ENCODE results near the gene DPM2.

DPM2 gene

DNA sequence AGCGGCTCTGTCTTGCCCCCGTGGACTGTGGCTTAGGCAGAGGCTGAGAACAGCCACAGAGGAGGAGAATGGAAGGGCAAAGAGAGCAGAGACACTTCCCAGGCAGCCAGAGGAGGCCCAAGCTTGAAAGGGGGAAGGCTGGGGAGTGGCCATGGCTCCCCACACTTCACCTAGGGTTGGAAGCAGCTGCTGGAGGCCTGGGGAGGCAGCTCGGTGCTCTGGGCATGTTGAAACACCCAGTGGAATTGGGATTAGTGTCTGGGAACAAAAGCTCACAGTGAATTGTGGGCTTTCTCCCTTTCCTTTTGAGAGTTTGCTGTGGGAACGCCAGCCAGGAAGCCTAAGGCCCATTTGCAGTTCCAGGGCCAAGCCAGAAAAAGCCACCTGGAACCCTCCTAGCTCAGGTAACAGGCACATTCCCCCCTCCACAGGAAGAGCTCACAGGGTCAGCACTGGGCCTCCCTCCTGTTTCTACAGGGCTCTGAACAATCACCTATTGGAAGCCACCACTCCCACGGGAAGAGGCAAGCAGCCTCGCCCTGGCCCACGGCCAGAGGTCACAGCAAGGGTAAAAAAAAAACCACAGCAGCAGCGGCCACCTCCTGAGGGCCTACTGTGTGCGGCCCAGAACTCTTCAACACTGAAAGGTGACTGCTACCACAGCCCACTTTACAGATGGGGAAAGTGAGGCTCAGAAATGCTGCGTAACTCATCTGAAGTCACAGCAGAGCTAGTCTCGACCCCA lies 22.9 kb upstream of the DPM2 start:
- no peak overlapping the region for H3K4me3 ChIP-seq (ENCODE audit: low read length)
- DNase-seq (ENCODE audit: low read depth, low spot score), result no peak

DNA sequence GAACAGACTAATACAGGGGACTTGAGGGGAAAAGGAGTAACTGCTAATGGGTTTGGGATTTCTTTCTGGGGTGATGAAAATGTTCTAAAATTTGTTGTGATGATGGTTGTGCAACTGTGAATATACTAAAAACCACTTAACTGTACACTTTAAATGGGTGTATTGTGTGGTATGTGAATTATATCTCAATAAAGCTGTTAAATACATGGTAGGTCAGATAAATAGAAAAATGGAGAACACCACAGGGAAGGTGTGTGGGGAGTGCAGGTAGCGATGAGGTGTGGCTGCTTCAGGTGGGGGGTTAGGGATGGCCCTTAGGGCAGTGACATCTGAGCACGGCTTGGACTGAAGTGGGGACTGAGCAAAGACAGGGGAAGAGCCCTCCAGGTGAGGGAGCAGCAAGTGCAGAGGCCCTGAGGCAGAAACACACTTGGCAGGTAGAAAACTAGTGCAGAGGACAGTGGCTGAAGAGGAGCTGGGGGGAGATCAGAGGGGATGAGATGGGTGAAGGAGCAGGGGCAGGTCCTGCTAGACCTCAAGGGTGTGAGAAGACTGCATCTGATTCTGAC lies 22.3 kb upstream of the DPM2 start:
- no peak for DNase-seq (ENCODE audit: low read depth, low spot score)
- no peak overlapping the region for H3K4me3 ChIP-seq (ENCODE audit: low read length)

DNA sequence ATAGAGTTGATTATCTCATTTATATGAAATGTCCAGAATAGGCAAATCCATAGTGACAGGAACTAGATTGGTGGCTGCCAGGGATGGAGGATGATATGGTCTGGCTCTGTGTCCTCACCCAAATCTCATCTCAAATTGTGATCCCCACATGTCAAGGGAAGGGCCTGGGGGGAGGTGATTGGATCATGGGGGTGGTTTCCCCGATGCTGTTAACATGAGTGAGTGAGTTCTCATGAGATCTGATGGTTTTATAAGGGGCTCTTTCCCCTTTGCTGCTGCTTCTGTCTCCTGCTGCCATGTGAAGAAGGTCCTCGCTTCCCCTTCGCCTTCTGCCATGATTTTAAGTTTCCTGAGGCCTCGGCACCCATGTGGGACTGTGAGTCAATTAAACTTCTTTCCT lies 21.7 kb upstream of the DPM2 start:
- H3K4me3 ChIP-seq (ENCODE audit: low read length), result no peak overlapping the region
- no peak for DNase-seq (ENCODE audit: low read depth, low spot score)

DNA sequence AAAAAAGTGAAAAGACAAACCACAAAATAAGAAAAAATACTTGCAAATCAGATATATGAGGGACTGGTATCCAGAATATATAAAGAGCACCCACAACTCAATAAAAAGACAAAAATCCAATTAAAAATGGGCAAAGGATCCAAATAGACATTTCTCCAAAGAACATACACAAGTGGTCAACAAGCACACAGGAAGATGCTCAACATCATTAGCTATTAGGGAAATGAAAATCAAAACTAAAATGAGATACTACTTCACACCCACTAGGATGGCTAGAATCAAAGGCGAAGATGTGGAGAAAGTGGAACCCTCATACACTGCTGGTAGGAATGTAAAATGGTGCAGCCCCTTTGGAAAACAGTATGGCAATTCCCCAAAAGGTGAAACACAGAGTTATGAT lies 21.1 kb upstream of the DPM2 start:
- no peak overlapping the region for H3K4me3 ChIP-seq (ENCODE audit: low read length)
- no peak for DNase-seq (ENCODE audit: low read depth, low spot score)

DNA sequence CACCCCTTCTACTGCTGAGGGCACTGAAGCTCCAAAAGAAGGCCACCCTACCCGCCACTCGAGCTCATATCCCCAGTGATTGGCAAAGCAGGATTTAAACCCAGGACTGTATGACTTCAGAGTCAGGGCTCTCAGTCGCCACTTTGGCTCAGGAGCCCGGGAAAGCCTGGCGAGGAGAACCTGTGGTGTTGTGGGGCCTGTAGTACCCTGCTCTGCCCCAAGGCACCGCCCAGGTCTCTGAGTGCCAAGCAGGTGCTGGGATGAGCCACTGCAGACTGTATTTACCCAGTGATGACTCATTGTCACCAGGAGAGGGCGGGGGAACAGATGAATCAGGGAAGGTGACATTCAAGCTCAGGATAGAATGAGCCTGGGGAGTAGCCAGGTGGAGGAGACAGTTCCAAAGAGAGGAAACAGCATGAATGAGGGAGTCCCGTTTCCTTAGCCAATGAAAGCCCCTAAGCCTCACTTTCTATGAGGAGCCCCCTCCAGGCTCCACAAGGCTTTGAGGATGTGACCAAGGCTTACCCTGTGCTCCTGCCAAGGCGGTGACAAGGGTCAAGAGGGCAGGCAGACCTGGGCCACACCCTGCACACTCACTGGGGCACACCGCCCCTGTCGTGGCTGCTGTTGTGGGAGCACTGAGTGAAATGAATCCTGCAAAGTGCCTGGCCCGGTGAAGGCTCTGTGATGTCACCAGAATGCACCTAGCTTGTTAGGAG lies 17.8 kb upstream of the DPM2 start:
- no peak overlapping the region for H3K4me3 ChIP-seq (ENCODE audit: low read length)
- DNase-seq (ENCODE audit: low read depth, low spot score), result peak; percentile 78

DNA sequence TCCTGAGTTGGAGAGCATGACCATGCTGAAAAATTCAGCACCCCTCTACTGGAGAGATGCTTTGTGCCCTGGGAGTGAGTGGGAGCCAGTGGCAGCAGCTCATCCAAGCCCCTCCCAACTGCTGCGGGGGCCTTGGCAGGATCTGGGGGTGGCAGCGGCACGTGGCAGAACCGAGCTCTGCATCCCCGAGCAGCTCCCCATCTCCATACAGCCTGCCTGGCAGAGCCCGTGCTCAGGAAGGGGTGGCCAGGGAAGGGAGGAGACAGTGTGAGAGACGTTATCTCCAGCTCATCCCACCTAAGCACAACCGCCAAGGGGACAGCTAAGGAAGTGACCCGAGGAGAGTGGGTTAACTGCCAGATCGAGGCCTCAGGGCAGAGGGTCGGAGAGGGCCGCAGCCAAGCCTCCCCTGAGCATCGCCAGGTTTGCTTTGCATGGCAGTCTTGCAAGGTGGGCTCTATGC lies 17.2 kb upstream of the DPM2 start:
- no peak overlapping the region for H3K4me3 ChIP-seq (ENCODE audit: low read length)
- no peak for DNase-seq (ENCODE audit: low read depth, low spot score)

DNA sequence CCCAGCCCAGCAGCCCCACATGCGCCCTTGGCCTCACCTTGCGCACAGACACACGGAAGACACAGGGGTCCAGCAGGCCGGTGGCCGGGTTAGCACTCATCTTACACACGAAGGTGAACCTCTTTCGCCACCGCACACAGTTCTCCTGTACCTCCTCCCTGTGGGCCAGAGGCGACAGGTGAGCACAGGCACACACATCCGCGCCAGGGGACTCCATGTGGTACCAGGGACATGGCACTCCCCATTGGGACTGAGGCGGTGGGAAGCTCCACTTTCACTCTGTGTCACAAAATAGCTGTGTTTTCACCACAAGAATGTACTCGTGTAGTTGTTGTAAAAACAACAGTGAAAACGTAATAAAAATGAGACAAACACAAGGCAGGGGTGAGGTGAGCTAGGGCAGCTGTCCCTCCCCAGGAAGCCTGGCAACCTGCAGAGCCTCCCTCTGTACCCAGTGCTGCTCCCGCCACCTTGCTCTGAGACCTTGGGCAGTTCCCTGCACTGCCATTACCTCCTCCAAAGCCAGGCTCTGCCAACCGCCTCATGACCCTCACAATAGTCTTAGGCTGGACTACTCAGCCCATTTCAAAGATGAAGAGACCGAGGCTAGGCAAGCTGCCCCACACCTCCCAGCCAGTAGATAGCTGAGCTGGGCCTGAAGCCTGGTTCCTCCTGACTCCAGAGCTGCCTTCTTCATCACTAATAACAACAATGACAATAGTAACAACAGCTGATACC lies 16.3 kb upstream of the DPM2 start:
- no peak overlapping the region for H3K4me3 ChIP-seq (ENCODE audit: low read length)
- DNase-seq (ENCODE audit: low read depth, low spot score), result no peak

DNA sequence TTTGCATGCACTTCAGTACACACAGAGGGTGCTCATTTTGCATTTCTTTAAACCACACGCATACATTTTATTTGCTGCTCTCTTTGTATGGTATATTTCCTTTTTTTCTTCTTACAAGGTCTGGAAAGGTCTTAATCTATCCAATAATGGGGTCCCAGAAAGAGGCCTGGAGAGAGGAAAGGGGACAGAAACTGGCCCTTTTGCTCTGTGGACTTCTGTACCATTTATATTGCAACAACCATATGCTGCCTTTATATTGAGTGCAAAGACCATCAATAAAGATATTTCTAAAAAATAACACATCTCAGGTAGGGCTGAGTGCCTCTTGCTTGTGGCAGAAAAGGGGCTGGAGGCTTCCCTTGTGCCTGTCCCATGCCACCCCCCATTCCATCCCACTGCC lies 15.5 kb upstream of the DPM2 start:
- no peak for DNase-seq (ENCODE audit: low read depth, low spot score)
- H3K4me3 ChIP-seq (ENCODE audit: low read length), result no peak overlapping the region

DNA sequence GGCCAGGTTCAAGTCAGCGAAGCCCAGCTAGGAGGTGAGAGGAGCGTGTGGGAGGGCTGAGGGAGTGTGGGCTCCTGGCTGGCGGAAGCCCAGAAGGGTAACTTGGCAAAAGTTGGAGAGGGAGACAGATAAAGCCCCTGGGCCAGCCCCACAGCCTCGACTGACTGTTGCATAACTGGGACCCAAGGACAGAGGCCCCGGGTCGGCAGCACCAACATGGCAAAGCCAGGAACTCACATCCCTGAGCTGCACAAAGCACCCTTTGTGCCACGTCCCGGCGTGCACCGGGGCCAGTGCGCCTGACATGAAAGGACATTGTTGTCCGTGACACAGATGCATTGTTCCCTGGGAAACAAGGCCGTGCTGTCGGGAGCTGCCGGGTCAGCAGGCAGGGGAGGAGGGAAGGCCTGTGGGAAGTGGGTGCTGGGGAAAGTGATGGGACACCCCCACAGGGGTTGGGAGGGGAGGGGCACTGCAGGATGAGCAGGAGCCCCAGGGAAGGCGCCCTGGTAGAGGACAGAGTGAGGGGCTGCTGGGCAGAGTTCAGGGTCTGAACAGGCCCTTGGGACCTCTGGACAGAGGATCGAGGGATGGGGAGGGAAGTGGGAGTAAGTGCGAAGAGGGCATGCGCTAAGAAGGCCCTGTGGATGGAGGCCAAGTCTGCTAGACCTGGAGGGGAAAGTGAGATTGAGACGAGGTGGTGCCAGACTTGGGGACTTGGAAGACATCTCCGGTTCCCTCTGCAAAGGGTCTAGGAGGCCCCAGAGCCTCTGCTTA lies 13.0 kb upstream of the DPM2 start:
- DNase-seq (ENCODE audit: low read depth, low spot score), result no peak

DNA sequence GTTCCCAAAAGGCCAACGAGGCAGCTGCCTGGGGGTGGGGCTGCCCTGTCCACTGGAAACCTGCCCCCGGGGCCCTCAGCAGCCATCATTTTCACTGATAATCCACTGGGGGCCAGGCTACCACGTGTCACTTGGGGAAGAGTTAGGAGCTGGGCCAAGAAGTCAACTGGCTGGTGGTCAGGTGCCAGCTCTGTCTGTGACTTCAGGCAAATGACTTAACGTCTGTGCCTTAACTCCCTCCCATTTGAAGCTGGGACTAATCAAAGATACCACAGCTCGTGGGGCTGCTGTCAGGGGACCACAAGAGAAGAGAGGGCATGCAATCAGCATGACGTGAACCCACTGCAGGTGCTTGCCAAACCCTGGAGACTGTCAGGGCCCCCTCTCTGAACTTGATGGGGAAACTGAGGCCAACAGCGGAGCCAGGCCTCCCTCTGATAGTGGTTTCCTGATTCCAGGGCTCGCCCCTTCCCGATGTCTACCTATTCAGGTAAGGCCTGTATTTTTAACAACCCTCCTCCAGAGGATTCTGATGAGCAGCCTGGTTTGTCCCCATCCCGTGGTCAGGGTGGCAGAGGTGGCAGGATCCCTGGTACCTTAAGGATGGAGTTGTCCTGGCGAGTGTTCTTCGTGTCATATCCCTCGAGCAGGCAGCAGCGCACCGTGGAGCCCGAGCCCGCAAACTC lies 12.3 kb upstream of the DPM2 start:
- no peak overlapping the region for H3K4me3 ChIP-seq (ENCODE audit: low read length)
- no peak for DNase-seq (ENCODE audit: low read depth, low spot score)

More for the DNA sequence above, 13.0 kb upstream of the DPM2 start:
- H3K4me3 ChIP-seq (ENCODE audit: low read length), result no peak overlapping the region

DNA sequence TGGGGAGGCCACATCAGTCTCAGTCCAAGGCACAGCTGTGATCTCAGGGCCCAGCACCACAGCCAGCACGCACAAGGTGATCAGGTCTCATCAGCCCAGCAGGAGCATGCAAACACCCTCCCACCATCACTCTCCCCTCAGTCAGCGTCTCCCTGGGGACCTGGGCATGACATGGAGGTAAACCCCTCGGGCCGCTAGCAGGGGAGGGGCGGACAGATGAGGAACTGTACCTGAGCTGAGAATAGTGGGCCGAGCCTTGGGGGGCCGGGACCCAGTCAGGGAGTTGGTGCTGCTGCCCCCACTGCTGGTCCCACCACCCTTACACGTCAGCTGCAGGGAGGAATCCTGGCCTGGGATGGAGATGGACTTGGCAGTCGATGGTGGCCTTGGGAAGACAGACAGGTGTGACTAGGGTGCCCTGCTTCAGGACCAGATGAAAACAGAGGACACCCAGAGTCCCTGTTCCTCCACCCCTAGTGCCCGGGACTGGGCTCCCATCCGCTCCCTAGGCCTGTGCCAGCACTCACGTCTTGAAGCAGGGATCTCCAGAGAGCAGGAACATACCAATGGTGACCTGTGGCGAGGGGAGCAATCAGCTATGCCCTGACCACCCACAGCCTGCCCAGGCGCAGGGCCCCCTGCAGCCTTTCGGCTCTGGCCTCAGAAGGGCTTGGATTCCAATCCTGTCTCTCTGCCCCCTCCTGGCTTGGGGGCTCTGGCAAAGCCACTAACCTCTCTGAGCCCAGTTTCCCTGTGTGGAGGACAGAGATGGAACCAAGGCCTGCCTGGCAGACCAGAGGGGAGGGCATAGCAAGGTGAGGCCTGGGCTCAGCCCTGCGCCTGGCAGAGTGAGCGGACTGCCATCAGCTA lies 10.4 kb upstream of the DPM2 start:
- DNase-seq (ENCODE audit: low read depth, low spot score), result no peak

DNA sequence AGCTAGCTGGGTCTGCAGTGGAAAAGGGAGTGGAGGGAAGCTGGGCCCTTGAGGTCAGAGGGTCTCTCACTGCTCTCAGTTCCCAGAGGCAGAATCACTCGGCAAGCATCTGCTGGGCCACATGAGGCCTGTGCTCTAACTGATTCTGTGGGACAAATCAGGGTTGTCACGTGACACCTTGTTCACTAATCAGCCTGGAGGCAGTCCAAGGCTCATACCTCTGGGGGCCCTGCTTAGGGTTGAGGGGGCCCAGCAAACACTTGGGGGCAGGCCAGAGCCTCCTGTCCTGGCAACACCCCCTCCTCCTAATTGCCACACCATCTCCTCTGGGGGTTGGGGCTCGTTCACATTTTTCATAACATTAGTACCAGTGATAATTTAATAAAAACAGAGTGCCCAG lies 9.1 kb upstream of the DPM2 start:
- H3K4me3 ChIP-seq (ENCODE audit: low read length), result no peak overlapping the region
- DNase-seq (ENCODE audit: low read depth, low spot score), result no peak

More for the DNA sequence above, 10.4 kb upstream of the DPM2 start:
- no peak overlapping the region for H3K4me3 ChIP-seq (ENCODE audit: low read length)

DNA sequence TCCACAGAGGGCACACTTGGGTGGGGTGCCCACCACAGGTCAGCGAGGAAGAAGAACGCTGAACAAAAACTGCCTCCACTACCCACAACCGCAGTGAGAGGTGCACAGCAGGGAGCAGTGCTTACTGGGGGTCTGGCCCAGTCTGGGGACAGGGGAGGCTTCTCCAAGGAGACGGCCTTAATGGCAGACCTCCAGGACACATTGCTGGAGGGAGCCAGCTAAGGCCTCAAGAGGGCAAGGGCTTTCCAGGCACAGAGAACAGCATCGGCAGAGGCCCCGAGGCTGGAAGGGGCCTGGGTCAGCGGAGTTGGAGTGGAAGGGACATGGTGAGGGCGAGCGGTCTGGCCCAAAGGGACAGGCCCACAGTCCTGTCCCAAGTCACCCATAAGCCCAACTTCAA lies 8.3 kb upstream of the DPM2 start:
- DNase-seq (ENCODE audit: low read depth, low spot score), result no peak

DNA sequence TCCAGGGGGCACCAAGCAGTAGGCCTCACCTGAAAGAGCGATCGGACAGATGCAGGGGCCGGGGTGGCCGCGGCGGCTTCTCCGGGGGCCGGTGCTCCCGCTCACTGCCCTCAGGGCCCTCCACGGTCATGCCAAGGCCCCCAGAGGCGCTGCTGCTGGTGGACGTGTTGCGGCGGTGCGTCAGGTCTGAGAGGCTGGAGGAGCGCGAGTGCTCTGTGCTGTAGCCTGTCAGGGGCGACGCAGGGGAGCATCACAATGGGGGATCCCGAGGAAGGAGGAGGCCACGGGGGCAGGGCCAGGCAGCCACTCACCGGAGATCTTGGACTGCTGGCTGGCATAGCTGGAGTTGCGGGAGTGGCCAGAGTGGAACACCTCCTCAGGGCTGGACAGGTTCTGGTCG lies 7.7 kb upstream of the DPM2 start:
- DNase-seq (ENCODE audit: low read depth, low spot score), result no peak
- no peak overlapping the region for H3K4me3 ChIP-seq (ENCODE audit: low read length)

More for the DNA sequence above, 8.3 kb upstream of the DPM2 start:
- H3K4me3 ChIP-seq (ENCODE audit: low read length), result no peak overlapping the region

DNA sequence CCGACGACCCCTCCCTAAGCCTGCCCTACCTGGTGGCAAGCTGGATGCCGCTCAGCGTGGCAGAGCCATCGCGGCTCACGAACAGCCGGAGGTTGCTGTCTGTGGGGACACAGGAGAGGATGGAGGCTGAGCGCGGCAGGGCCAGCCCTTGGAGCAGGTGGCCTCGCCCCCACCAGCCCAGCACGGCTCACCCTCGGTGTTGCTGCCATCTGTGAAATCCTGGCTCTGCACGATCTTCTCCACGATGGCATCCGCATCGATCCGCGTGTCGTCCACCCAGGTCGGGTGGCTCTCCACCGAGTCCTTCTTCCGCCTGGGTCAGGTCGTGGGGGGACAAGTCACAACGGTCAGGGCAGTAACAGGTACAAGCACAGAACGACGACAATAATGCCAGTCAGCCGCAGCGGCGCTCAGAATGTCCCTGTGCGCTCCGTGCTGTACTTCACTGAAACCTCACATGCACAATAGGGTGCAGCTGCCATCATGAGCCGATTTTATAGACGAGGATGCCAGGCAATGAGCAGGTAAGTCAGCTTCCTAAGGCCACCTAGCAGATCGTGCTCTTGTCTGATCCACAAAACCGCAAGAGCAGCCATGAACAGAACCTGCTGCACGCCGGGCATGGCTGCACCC lies 7.0 kb upstream of the DPM2 start:
- no peak overlapping the region for H3K4me3 ChIP-seq (ENCODE audit: low read length)
- DNase-seq (ENCODE audit: low read depth, low spot score), result no peak

DNA sequence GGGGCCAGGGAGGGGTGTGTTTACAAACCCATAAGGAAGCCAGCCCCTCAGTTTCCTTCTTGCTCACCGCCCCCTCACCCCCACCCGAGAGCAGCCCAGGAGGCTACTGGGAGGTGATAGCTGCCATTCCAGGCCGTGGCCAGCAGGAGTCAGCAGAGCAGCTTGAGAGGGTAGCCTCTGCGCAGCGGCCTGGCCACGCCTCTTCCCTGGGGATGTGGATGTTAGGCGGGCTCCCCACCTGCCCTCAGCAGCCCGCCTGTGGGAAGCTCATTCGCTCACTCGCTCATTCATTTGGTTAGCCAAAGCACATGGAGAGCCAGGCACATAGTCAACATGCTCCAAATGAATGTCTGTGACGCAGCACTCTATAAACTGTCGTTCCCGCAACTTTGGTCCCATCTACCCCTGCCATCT lies 6.1 kb upstream of the DPM2 start:
- peak; percentile 61 for DNase-seq (ENCODE audit: low read depth, low spot score)
- no peak overlapping the region for H3K4me3 ChIP-seq (ENCODE audit: low read length)

DNA sequence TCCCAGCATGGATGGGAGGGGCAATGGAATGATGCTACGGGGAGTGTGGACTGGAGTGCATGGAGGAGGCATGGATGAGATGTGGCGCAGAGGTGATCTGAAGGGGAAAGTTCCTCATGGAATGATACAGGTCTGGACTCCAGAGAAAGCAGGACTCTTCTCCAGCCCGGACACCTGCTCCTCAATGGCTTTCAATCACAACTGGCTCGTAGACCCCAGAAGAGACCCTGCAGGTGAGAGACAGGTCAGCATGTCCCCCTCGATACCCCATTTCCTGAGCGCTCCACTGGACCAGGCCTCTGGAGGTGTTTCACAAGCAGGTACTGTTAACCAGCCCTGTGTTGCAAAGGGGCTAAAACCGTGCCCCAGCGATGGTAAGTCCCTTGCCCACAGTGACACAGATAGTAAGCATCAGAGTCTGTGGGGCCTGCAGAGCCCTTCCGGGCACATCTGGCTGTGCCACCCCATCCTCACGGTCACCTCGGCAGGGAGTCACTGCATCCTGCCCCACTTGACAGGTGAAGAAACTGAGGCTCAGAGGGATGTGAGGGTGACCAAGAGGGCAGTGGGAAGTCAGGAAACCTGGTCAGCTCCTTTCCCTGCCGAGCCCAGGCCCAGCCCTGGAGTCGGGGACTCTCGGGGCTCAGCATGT lies 5.5 kb upstream of the DPM2 start:
- no peak for DNase-seq (ENCODE audit: low read depth, low spot score)
- H3K4me3 ChIP-seq (ENCODE audit: low read length), result no peak overlapping the region

Measured in Jurkat, Clone E6-1 (cell line).